Hematopoietic multipotent progenitor cell (in vitro differentiated cells): ENCODE measurements around the gene ATXN1. TPM values are rescaled to one million over a fixed set of nuclear protein-coding genes. Genes with fewer than 3 reads are reported as not detected.
"Not testable (repeated sequence)": the region's sequence is repeated elsewhere in the genome, so short reads cannot be mapped to it uniquely, and the experiment has no call there.

Experiments
- DNase-seq, 3 donors: peaks; one replicate each; pipeline ENCODE4 v3.0.0-alpha.2; 2011 to 2015; ENCODE audit warnings: low read depth in 2 of 3, low spot score in 2 of 3
- total RNA-seq: library from RNA; depleted of rRNA; stranded (reverse); fragments of >200 nt; gene quantifications from one replicate; pipeline ENCODE4 v1.2.3, GENCODE V29; 2012

Gene ATXN1
- 52.0 TPM for total RNA-seq

DNA sequence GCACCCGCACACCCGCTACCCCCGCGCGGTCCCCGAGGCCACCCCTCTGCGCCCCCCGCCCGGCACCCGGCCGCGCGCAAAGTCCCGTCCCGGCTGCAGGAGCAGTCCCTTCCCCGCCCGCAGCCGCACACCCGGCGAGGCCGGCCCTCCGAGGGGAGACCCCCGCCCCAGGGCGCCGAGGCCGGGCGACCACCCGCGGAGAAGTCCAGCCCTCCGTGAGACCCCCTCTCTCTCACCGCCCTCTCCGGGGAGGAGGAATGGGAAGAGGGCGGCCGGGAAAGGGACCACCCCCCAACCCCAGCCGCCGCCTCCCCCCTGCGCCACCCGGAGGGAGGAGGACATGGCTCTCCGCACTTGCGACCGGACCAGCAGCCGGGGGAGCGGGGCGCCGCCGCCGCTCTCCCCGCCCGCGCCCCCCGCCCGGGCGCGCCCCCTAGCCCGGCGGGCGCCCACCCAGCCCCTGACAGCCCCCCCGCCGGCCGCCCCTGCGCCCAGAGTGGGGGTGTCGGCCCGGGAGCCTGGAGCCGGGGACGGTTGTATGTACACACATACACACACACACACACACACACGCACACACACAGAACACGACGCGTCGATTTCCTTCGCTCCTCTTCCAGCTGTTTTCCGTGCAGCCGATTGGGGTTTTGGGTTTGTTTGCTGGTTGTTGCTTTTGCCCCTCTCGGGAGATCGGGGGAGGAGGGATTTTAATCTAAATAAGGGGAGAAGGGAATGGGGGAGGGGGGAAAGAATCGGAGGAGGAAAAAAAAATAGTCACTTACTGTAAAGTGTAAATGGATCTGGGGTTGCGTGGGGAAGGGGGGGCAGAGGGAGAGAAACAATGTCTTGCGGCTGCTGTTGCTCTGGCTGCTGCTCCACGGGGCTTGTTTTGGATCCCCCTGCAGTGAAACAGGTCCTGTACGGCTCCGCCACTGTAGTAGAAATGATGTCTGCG, at the start of gene ATXN1:
Gene ATXN1 (minus strand): TSS at position 945 of the 955 bp plus-strand sequence.
- DNase-seq = peak in 1 of 3 donors; percentile 80

GRCh38 chr6:16810411-16810810, 49.2 kb upstream of the ATXN1 start:
- no peak for DNase-seq

GRCh38 chr6:16809753-16810358, 48.6 kb upstream of the ATXN1 start:
- DNase-seq = no peak

DNA sequence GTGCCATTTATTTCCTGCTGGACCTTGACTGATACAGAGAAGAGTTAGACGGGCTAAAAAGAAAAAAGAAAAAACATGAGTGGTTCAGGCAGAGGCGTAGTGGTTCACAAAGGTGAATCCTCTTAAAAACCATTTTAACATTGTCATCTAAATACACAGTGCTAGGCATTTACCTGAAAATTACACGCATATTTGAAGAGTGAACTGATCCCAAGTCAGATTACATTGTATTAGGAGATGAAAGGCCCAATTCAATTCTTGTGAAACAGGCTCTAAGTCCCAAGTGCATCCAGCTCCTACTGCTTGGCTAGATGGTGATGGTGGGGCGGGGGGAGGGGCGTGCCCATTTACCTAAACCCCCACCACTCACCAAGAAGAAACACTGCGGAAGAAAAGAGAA, 46.7 kb upstream of the ATXN1 start:
- DNase-seq = no peak

DNA sequence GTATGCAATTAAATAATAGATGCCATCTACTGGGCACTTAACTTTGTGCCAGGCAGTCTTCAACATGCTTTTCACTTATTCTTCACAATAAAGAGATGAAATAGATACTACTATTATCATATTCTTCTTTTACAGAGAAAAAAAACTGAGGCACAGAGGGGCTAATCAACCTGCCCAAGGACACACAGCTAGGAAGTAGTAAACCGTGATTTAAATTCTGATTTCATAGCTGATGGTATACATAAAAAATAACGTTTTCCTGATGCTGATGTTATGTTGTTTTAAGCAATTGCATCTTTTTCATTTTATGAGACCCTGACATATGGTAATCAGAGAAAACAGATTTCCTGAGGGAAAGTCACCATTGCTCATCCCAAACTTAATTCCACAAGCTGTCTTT, 45.1 kb upstream of the ATXN1 start:
- no peak for DNase-seq

- DNase-seq = no peak
These were observed 44.1 kb upstream of the ATXN1 start for GRCh38 chr6:16805243-16805950.

DNA sequence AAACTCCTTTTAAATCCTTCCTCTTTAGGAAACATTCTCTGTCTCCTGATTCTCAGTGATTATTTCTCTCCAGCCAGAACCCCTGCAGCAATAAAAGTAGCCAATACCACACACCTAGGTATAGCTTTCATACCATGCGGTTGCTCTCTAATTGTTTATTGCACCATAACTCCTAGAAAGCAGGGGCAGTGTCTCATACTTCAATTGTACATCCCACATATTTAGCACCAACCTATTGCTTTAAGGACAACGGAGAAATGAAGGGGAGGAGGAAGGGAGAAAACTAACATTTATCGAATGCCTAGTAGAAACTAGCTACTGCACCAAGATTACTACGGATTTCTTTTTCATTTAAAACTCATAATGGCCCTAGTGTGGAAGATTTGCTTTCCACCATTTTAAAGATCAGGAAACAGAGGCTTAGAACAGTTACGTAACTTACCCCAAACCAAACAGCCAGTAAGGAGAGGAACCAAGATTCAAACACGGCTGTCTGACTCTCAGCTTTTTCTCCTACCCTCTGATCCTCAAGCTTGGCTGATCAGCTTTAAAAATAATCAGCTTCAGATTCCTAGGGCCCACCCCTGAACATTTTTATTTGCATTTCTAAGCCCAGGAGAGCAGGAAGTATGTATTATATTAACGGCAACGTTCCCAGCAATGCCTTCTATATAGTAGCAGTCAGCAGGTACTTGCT, 43.4 kb upstream of the ATXN1 start:
- DNase-seq = no peak

DNA sequence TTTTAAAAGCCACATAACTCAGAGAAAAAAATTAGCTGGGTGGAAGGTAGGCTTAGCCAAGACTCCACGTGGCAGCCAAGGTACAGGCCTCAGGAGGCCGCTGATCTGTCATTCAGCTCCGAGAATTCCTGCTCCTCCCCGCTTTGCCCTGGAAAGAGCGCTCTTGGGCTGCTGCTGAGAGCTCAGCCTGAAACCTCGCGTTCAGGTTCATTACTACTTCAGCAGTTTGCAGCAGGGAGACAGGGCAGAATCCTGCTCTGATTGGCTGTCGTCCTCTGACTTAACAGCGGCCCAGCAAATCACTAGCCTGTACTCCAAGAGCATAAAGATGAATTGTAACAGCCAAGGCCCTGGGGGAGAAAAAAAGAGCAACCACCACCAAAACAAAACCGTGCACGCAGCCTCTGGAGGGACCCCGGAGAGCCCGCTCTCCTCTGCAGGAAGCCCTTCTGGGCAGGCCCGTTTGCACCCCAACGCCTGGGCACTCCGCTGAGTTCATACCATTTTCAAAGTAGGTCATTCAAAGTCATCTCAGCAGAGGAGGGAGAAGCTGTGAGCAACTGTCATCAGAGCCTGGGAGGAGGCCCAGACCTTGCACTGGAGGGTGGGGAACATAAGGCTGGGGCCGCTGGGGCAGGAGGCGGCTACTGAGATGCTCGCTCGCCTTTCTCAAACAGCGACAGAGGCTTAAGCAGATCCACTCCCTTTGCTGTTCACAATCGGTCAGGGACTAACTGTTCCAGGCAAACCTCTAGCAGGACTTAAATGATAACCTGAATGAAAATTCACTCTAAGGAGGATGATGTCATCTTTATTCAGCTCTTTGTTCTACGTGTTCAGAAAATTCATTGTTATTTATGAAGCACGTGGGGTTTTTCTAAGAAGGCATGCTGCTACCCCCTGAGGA, 42.3 kb upstream of the ATXN1 start:
- DNase-seq = no peak

GRCh38 chr6:16802071-16802470, 40.8 kb upstream of the ATXN1 start:
- no peak for DNase-seq

- DNase-seq = peak in 2 of 3 donors; percentile 35 to 44
These were observed 39.7 kb upstream of the ATXN1 start for GRCh38 chr6:16800942-16801341.

DNA sequence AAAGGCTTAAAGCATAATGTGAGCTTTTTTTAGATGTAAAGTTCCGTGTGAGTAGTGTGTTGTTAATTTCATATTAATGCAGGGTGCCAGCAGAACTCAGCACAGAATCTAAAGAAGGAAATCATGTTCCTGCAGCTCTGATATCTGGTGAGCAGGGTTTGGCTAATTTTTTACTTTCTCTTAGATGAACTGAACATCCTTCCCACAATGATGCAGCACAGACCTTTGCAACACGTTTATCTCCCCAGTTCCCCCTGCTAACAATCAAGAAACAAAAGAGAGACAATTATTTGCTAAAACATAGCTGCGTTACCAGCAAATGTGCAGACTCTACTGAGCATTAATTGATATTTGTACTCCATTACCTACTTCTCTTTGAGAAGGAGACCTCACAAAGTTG, 39.1 kb upstream of the ATXN1 start:
- peak in 2 of 3 donors; percentile 31 to 68 for DNase-seq

GRCh38 chr6:16799279-16800193, 38.3 kb upstream of the ATXN1 start:
- no peak for DNase-seq

DNA sequence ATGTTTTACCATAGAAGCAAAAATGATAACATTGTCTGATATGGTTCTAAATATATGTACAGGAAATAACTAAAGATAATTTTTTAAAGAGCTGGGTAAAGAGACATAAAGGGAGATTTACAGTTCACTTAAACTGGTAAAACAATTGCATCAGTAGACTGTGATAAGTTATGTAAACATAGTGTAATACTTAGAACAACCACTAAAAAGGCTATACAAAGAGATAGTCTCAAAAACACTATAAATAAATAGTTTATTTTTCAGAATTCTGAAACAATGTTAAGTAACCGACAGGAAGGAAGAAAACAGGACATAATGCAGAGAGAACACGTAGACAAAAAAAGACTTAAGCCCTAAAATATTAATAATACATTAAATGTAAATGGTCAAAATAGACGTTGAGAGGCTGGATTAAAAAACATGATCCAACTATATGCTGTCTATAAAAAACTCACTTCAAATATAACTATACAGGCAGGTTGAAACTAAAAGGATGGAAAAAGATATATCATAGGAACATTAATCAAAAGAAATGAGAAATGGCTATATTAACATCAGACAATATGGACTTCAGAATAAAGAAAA, 32.7 kb upstream of the ATXN1 start:
- DNase-seq = no peak

- DNase-seq = no peak
These were observed 28.2 kb upstream of the ATXN1 start for GRCh38 chr6:16789329-16790038.

GRCh38 chr6:16787128-16787682, 25.9 kb upstream of the ATXN1 start:
- no peak for DNase-seq

- DNase-seq = no peak
These were observed 24.2 kb upstream of the ATXN1 start for GRCh38 chr6:16785496-16785895.

DNA sequence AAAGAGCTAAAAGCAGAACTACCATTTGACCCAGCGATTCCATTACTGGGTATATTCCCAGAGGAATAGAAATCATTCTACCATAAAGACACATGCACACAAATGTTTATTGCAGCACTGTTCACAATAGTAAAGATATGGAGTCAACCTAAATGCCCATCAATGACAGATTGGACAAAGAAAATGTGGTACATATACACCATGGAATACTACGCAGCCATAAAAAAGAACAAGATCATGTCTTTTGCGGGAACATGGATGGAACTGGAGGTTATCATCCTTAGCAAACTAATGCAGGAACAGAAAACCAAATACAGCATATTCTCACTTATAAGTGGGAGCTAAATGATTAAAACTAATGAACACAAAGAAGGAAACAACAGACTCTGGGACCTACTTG, 23.7 kb upstream of the ATXN1 start:
- not testable (repeated sequence) for DNase-seq
